ENCODE results near the gene HOXC10.

The HOXC10 gene

GRCh38 chr12:53944907-53945847 lies 39.8 kb upstream of the HOXC10 start:
- Mint-ChIP-seq H3K27me3 (peaks cover 94% of the 10 kb centered on the region), H3K27ac (no peak overlapping the region), H3K9me3 (no peaks in the 10 kb centered on the region), H3K4me3 (no peak overlapping the region), H3K4me1 (ENCODE audit: low read depth) (peaks cover 4% of the 10 kb centered on the region), H3K36me3 (ENCODE audit: low read depth) (no peaks in the 10 kb centered on the region)
- intact Hi-C loops (cut with micrococcal nuclease): no loop called here

GRCh38 chr12:53947743-53948142 lies 37.2 kb upstream of the HOXC10 start:
- peaks cover 10% of the 10 kb centered on the region for H3K4me1 Mint-ChIP-seq (ENCODE audit: low read depth)
- H3K27me3 Mint-ChIP-seq: peaks cover 96% of the 10 kb centered on the region
- no peaks in the 10 kb centered on the region for H3K36me3 Mint-ChIP-seq (ENCODE audit: low read depth)
- intact Hi-C loops (cut with micrococcal nuclease): no loop called here
- H3K27ac Mint-ChIP-seq: no peak overlapping the region
- no peaks in the 10 kb centered on the region for H3K9me3 Mint-ChIP-seq
- no peak overlapping the region for H3K4me3 Mint-ChIP-seq

- H3K27ac Mint-ChIP-seq: no peak overlapping the region
- H3K4me3 Mint-ChIP-seq: no peak overlapping the region
- intact Hi-C loops (cut with micrococcal nuclease): no loop called here
- no peaks in the 10 kb centered on the region for H3K36me3 Mint-ChIP-seq (ENCODE audit: low read depth)
- no peaks in the 10 kb centered on the region for H3K9me3 Mint-ChIP-seq
- H3K4me1 Mint-ChIP-seq (ENCODE audit: low read depth): peaks cover 10% of the 10 kb centered on the region
- peaks cover 98% of the 10 kb centered on the region for H3K27me3 Mint-ChIP-seq
These were observed 36.0 kb upstream of the HOXC10 start for GRCh38 chr12:53948650-53949593.

- H3K27ac Mint-ChIP-seq: no peak overlapping the region
- H3K36me3 Mint-ChIP-seq (ENCODE audit: low read depth): no peaks in the 10 kb centered on the region
- intact Hi-C loops (cut with micrococcal nuclease): no loop called here
- H3K9me3 Mint-ChIP-seq: no peaks in the 10 kb centered on the region
- no peak overlapping the region for H3K4me3 Mint-ChIP-seq
- peaks cover 98% of the 10 kb centered on the region for H3K27me3 Mint-ChIP-seq
- H3K4me1 Mint-ChIP-seq (ENCODE audit: low read depth): peaks cover 10% of the 10 kb centered on the region
These were observed 35.1 kb upstream of the HOXC10 start for GRCh38 chr12:53949631-53950436.

GRCh38 chr12:53950437-53950773 lies 34.5 kb upstream of the HOXC10 start:
- Mint-ChIP-seq H3K4me3 (no peak overlapping the region), H3K27ac (no peak overlapping the region), H3K27me3 (peaks cover 96% of the 10 kb centered on the region), H3K4me1 (ENCODE audit: low read depth) (peaks cover 10% of the 10 kb centered on the region), H3K36me3 (ENCODE audit: low read depth) (no peaks in the 10 kb centered on the region), H3K9me3 (no peaks in the 10 kb centered on the region)
- intact Hi-C loops (cut with micrococcal nuclease): no loop called here

- Mint-ChIP-seq H3K27ac (no peak overlapping the region), H3K4me1 (ENCODE audit: low read depth) (peaks cover 14% of the 10 kb centered on the region), H3K9me3 (no peaks in the 10 kb centered on the region), H3K4me3 (no peak overlapping the region), H3K36me3 (ENCODE audit: low read depth) (no peaks in the 10 kb centered on the region), H3K27me3 (peaks cover 96% of the 10 kb centered on the region)
- intact Hi-C loops (cut with micrococcal nuclease): no loop called here
These were observed 34.0 kb upstream of the HOXC10 start for GRCh38 chr12:53950789-53951576.

- Mint-ChIP-seq H3K27ac (no peak overlapping the region), H3K4me3 (no peak overlapping the region), H3K36me3 (ENCODE audit: low read depth) (no peaks in the 10 kb centered on the region), H3K4me1 (ENCODE audit: low read depth) (peaks cover 15% of the 10 kb centered on the region), H3K9me3 (no peaks in the 10 kb centered on the region), H3K27me3 (peaks cover 96% of the 10 kb centered on the region)
- intact Hi-C loops (cut with micrococcal nuclease): no loop called here
These were observed 33.2 kb upstream of the HOXC10 start for GRCh38 chr12:53951577-53952334.

- Mint-ChIP-seq H3K4me3 (no peak overlapping the region), H3K9me3 (no peaks in the 10 kb centered on the region), H3K4me1 (ENCODE audit: low read depth) (peaks cover 15% of the 10 kb centered on the region), H3K36me3 (ENCODE audit: low read depth) (no peaks in the 10 kb centered on the region), H3K27me3 (peaks cover 98% of the 10 kb centered on the region), H3K27ac (no peak overlapping the region)
- intact Hi-C loops (cut with micrococcal nuclease): no loop called here
These were observed 32.6 kb upstream of the HOXC10 start for GRCh38 chr12:53952335-53952694.

- H3K27me3 Mint-ChIP-seq: peaks cover 98% of the 10 kb centered on the region
- no peak overlapping the region for H3K27ac Mint-ChIP-seq
- H3K4me1 Mint-ChIP-seq (ENCODE audit: low read depth): peaks cover 15% of the 10 kb centered on the region
- H3K9me3 Mint-ChIP-seq: no peaks in the 10 kb centered on the region
- H3K36me3 Mint-ChIP-seq (ENCODE audit: low read depth): no peaks in the 10 kb centered on the region
- no peak overlapping the region for H3K4me3 Mint-ChIP-seq
- intact Hi-C loops (cut with micrococcal nuclease): no loop called here
These were observed 31.8 kb upstream of the HOXC10 start for GRCh38 chr12:53952871-53953734.

- peaks cover 15% of the 10 kb centered on the region for H3K4me1 Mint-ChIP-seq (ENCODE audit: low read depth)
- H3K9me3 Mint-ChIP-seq: no peaks in the 10 kb centered on the region
- no peak overlapping the region for H3K27ac Mint-ChIP-seq
- H3K27me3 Mint-ChIP-seq: peaks cover 96% of the 10 kb centered on the region
- H3K36me3 Mint-ChIP-seq (ENCODE audit: low read depth): no peaks in the 10 kb centered on the region
- H3K4me3 Mint-ChIP-seq: no peak overlapping the region
- intact Hi-C loops (cut with micrococcal nuclease): no loop called here
These were observed 30.9 kb upstream of the HOXC10 start for GRCh38 chr12:53953831-53954693.

GRCh38 chr12:53954694-53955035 lies 30.3 kb upstream of the HOXC10 start, which contains the start of gene HOXC12:
TSS of gene HOXC12 (plus strand) at chr12:53954903. CDS start at chr12:53954930, 27 bp downstream.
- no peak within 1 kb of the TSS for H3K27ac Mint-ChIP-seq
- peaks cover 96% of the 10 kb centered on the region for H3K27me3 Mint-ChIP-seq
- no peak within 1 kb of the TSS for H3K4me3 Mint-ChIP-seq
- no peaks in the 10 kb centered on the region for H3K9me3 Mint-ChIP-seq
- H3K4me1 Mint-ChIP-seq (ENCODE audit: low read depth): peaks cover 14% of the 10 kb centered on the region
- intact Hi-C loops (cut with micrococcal nuclease): no loop called here
- H3K36me3 Mint-ChIP-seq (ENCODE audit: low read depth): no peaks in the 10 kb centered on the region
